GM21825 (cell line): ENCODE data around the gene SACM1L.

Experiments
- ATAC-seq: cut with Tn5 transposase; IDR thresholded peaks from one replicate; pipeline ENCODE4 v1.9.1; 2021; ENCODE audit warnings: mild to moderate bottlenecking, moderate library complexity; ENCODE audit not compliant: unreplicated experiment

The SACM1L gene

GRCh38 chr3:45762647-45763302 is 73.6 kb downstream of the SACM1L start:
- ATAC-seq, result no peak

- no peak for ATAC-seq
Observed at GRCh38 chr3:45763303-45763675, 74.1 kb downstream of the SACM1L start.

- no peak for ATAC-seq
Observed at GRCh38 chr3:45765266-45765851, 76.2 kb downstream of the SACM1L start.

- no peak for ATAC-seq
Observed at GRCh38 chr3:45765958-45766357, 76.8 kb downstream of the SACM1L start.

- ATAC-seq, result no peak
Observed at GRCh38 chr3:45771166-45771775, 82.1 kb downstream of the SACM1L start.

GRCh38 chr3:45771831-45772230 is 82.6 kb downstream of the SACM1L start:
- no peak for ATAC-seq

GRCh38 chr3:45772341-45773035 is 83.3 kb downstream of the SACM1L start:
- no peak for ATAC-seq

GRCh38 chr3:45773072-45773471 is 83.9 kb downstream of the SACM1L start:
- no peak for ATAC-seq

GRCh38 chr3:45773714-45774449 is 84.7 kb downstream of the SACM1L start:
- no peak for ATAC-seq

- ATAC-seq, result no peak
Observed at GRCh38 chr3:45774581-45775521, 85.7 kb downstream of the SACM1L start.

GRCh38 chr3:45775571-45776300 is 86.5 kb downstream of the SACM1L start:
- ATAC-seq, result no peak

GRCh38 chr3:45776301-45776595 is 87.1 kb downstream of the SACM1L start:
- ATAC-seq, result no peak

- no peak for ATAC-seq
Observed at GRCh38 chr3:45776611-45777010, 87.4 kb downstream of the SACM1L start.

- no peak for ATAC-seq
Observed at GRCh38 chr3:45777111-45777745, 88.0 kb downstream of the SACM1L start.

- no peak for ATAC-seq
Observed at GRCh38 chr3:45777746-45778386, 88.7 kb downstream of the SACM1L start.

- ATAC-seq, result no peak
Observed at GRCh38 chr3:45778761-45779201, 89.6 kb downstream of the SACM1L start.

- ATAC-seq, result no peak
Observed at GRCh38 chr3:45779746-45780735, 90.8 kb downstream of the SACM1L start.
